Activated B cell treated with CpG ODN at 0.5 μM for 24 hours (primary cell): ENCODE measurements around the gene ERFL. TPM values are rescaled to one million over a fixed set of nuclear protein-coding genes. Genes with fewer than 3 reads are reported as not detected.
A peak's percentile ranks its signal among the peaks of the same experiment; 100 is the strongest.

Experiments used
- ATAC-seq: fragments of 200-7000 bp; cut with Tn5 transposase; one replicate; pipeline ENCODE4 v1.10.0; 2021; ENCODE audit warnings: low read depth, mild to moderate bottlenecking, moderate library complexity
- CTCF ChIA-PET: fragments of 350-600 bp; sonication (Branson Sonifier 250); formaldehyde crosslinking; loops from one replicate; lab custom pipeline; 2021; ENCODE audit warnings: antibody characterized with exemption; lab: Charles Lee
- POLR2A ChIA-PET: fragments of 350-600 bp; sonication (Branson Sonifier 250); formaldehyde crosslinking; loops from one replicate; lab custom pipeline; 2021; ENCODE audit warnings: antibody characterized with exemption; lab: Charles Lee
- DNase-seq: peaks from one replicate; pipeline ENCODE4 v3.0.0; 2022
- H3K27ac Mint-ChIP-seq: one replicate; pipeline ENCODE4 v1.8.0; 2020; ENCODE audit warnings: mixed read lengths
- H3K27me3 Mint-ChIP-seq: one replicate; pipeline ENCODE4 v1.8.0; 2021; ENCODE audit warnings: mixed read lengths
- H3K36me3 Mint-ChIP-seq: one replicate; pipeline ENCODE4 v1.8.0; 2021; ENCODE audit warnings: low read depth, mixed read lengths
- H3K4me1 Mint-ChIP-seq: one replicate; pipeline ENCODE4 v1.8.0; 2021; ENCODE audit warnings: mixed read lengths
- H3K4me3 Mint-ChIP-seq: one replicate; pipeline ENCODE4 v1.8.0; 2020; ENCODE audit warnings: mild to moderate bottlenecking, mixed read lengths
- H3K9me3 Mint-ChIP-seq: one replicate; pipeline ENCODE4 v1.8.0; 2020; ENCODE audit warnings: mixed read lengths
- intact Hi-C: fragments of 100-400 bp; cut with micrococcal nuclease; formaldehyde crosslinking; loops from one replicate; pipeline ENCODE4 v1.15.1; 2024
- total RNA-seq: library from RNA; stranded (reverse); gene quantifications from 2 replicates; pipeline ENCODE4 v1.2.3, GENCODE V29; 2022
- TF ChIP-seq, protein P1 (sequence below): fragments of 200-600 bp; IDR thresholded peaks from one replicate; pipeline ENCODE4 v1.8.0; 2022; ENCODE audit warnings: antibody characterized with exemption, mild to moderate bottlenecking

Gene ERFL
- total RNA-seq, 1 donor from 2014 or later: 1.1 TPM

GRCh38 chr19:41935760-41936415 lies 7.6 kb upstream of the ERFL start:
- peak overlapping the region; percentile 0 for H3K27ac Mint-ChIP-seq
- H3K9me3 Mint-ChIP-seq: no peaks in the 10 kb centered on the region
- H3K4me3 Mint-ChIP-seq: no peak overlapping the region
- ChIA-PET CTCF (interaction anchor here (2.2 kb wide), 1 partner anchor 62 kb away, joined by 11 read pairs; no protein-coding TSS in a partner anchor), POLR2A (interaction anchor here (1.2 to 2.6 kb wide), 4 partner anchors 9 to 63 kb away, joined by 3 to 15 read pairs (median 6); no protein-coding TSS in a partner anchor)
- peaks cover 57% of the 10 kb centered on the region for H3K4me1 Mint-ChIP-seq
- H3K36me3 Mint-ChIP-seq: no peaks in the 10 kb centered on the region
- no peak for ATAC-seq
- TF ChIP-seq, protein P1, sequence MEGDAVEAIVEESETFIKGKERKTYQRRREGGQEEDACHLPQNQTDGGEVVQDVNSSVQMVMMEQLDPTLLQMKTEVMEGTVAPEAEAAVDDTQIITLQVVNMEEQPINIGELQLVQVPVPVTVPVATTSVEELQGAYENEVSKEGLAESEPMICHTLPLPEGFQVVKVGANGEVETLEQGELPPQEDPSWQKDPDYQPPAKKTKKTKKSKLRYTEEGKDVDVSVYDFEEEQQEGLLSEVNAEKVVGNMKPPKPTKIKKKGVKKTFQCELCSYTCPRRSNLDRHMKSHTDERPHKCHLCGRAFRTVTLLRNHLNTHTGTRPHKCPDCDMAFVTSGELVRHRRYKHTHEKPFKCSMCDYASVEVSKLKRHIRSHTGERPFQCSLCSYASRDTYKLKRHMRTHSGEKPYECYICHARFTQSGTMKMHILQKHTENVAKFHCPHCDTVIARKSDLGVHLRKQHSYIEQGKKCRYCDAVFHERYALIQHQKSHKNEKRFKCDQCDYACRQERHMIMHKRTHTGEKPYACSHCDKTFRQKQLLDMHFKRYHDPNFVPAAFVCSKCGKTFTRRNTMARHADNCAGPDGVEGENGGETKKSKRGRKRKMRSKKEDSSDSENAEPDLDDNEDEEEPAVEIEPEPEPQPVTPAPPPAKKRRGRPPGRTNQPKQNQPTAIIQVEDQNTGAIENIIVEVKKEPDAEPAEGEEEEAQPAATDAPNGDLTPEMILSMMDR: no peak
- no peak for DNase-seq
- intact Hi-C loops: loop anchor here (1.0 to 2.0 kb wide), 3 partner anchors 15 to 63 kb away; no protein-coding TSS in a partner anchor
- H3K27me3 Mint-ChIP-seq: no peaks in the 10 kb centered on the region

DNA sequence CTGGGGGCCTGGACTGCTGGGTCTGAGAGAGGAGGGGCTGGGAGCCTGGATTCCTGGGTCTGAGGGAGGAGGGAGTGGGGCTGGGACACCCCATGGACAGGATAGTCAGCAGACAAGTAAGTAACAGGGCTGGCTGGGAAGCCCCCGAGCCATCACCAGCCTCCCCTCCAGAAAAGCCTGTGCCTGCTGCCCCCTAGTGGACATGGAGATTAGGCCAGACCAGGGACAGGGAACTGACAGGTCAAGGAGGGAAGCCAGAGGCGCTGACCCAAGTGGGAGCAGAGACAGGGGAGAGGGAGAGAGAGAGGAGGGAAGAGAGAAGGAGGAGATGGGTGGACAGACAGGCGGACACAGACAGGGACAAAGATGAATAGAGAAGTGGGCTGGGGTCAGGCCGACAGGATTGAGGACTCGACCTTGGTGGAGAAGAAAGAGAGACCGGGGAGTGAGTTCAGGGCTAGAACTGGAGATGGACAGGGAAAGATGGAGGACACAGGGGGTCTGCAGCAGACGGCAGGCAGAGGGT lies 6.7 kb upstream of the ERFL start:
- no peak overlapping the region for H3K4me3 Mint-ChIP-seq
- POLR2A ChIA-PET: interaction anchor here (0.7 to 1.8 kb wide), 5 partner anchors 47 to 62 kb away, joined by 3 to 7 read pairs (median 3); no protein-coding TSS in a partner anchor

DNA sequence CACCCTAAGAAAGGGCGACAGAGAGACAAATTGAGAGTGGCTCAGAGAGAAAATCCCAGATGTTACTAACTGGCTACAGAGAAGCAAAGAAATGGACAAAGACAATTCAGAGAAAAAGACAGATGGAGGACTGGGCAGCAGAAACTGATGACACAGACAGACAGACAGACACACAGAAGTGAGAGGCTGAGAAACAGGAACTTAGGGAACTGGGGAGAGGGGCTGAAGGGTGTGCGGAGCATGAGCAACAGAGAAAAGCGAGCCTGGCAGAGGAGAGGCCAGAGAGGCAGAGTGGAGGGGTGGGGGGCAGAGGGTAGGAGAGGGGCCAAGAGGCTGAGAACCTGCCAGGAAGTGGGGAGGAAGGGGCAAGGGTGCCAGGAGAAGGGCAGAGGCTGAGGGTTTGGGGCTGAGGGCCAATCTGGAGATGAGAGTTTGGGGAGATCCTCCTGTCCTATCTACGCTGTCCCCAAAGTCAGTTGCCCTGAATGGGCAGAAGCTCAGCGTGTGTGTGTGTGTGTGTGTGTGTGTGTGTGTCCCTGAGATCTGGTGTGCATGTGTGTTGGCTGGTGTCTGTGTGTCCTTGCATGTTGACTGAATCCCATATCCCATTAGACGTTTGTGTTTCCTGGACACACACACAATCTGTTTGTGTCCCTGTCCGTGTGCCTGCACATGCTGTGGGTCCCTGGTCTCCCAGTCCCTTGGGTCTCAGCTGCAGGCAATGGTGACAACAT lies 5.6 kb upstream of the ERFL start:
- ATAC-seq (no peak), DNase-seq (no peak)
- ChIA-PET POLR2A (interaction anchor here (0.7 to 1.8 kb wide), 6 partner anchors 46 to 73 kb away, joined by 3 to 7 read pairs (median 3); partner anchors contain the start of gene RPS19), CTCF (interaction anchor here (1.0 to 2.2 kb wide), 3 partner anchors 12 to 60 kb away, joined by 3 to 11 read pairs (median 3); no protein-coding TSS in a partner anchor)
- Mint-ChIP-seq H3K36me3 (no peaks in the 10 kb centered on the region), H3K4me1 (peaks cover 71% of the 10 kb centered on the region), H3K9me3 (no peaks in the 10 kb centered on the region), H3K27ac (peak overlapping the region; percentile 79), H3K4me3 (no peak overlapping the region), H3K27me3 (no peaks in the 10 kb centered on the region)
- TF ChIP-seq, protein P1: no peak
- intact Hi-C loops: loop anchor here (1.0 to 2.0 kb wide), 2 partner anchors 49 to 75 kb away; no protein-coding TSS in a partner anchor

More for the DNA sequence above, 6.7 kb upstream of the ERFL start:
- H3K27ac Mint-ChIP-seq: peak overlapping the region; percentile 79
- ATAC-seq (peak; percentile 84), DNase-seq (peak; percentile 65)
- CTCF ChIA-PET: interaction anchor here (0.6 to 2.2 kb wide), 3 partner anchors 11 to 61 kb away, joined by 3 to 11 read pairs (median 3); no protein-coding TSS in a partner anchor
- H3K4me1 Mint-ChIP-seq: peaks cover 63% of the 10 kb centered on the region
- no peaks in the 10 kb centered on the region for H3K36me3 Mint-ChIP-seq
- H3K9me3 Mint-ChIP-seq: no peaks in the 10 kb centered on the region
- intact Hi-C loops: loop anchor here (1.0 to 2.0 kb wide), 4 partner anchors 16 to 76 kb away; no protein-coding TSS in a partner anchor
- no peaks in the 10 kb centered on the region for H3K27me3 Mint-ChIP-seq
- TF ChIP-seq, protein P1: no peak

- no peaks in the 10 kb centered on the region for H3K27me3 Mint-ChIP-seq
- peaks cover 69% of the 10 kb centered on the region for H3K4me1 Mint-ChIP-seq
- no peak overlapping the region for H3K4me3 Mint-ChIP-seq
- no peak overlapping the region for H3K27ac Mint-ChIP-seq
- intact Hi-C loops: no loop called here
- H3K36me3 Mint-ChIP-seq: no peaks in the 10 kb centered on the region
- ChIA-PET CTCF (interaction anchor here (2.2 kb wide), 1 partner anchor 60 kb away, joined by 9 read pairs; no protein-coding TSS in a partner anchor), POLR2A (interaction anchor here (1.1 to 1.8 kb wide), 2 partner anchors 60 to 72 kb away, joined by 3 to 7 read pairs; partner anchors contain the start of gene RPS19)
- H3K9me3 Mint-ChIP-seq: no peaks in the 10 kb centered on the region
- DNase-seq (no peak), ATAC-seq (no peak)
- TF ChIP-seq, protein P1: no peak
Measured at GRCh38 chr19:41932720-41933332, 4.6 kb upstream of the ERFL start.
